Choroid plexus epithelial cell (primary cell): ENCODE results near the gene MTURN.

Source experiments
- DNase-seq: peaks from one replicate; pipeline ENCODE4 v3.0.0-alpha.2; 2010; ENCODE audit warnings: low read depth
- H3K4me3 ChIP-seq: 2 replicates; pipeline ENCODE4 v1.5.1; 2011; ENCODE audit warnings: low read depth, mild to moderate bottlenecking, control low read depth, low read length, moderate library complexity
- CTCF ChIP-seq: conservative IDR thresholded peaks from 2 replicates; pipeline ENCODE4 v1.5.1; 2011; ENCODE audit warnings: low read depth, mild to moderate bottlenecking, control low read depth, inconsistent platforms, low read length, moderate library complexity

Gene MTURN

GRCh38 chr7:30115709-30116297, 19.0 kb upstream of the MTURN start:
- DNase-seq: no peak
- TF ChIP-seq CTCF: no peak
- H3K4me3 ChIP-seq: no peak overlapping the region

GRCh38 chr7:30116771-30117170, 18.0 kb upstream of the MTURN start:
- no peak for DNase-seq
- H3K4me3 ChIP-seq: no peak overlapping the region

GRCh38 chr7:30117896-30118295, 16.9 kb upstream of the MTURN start:
- no peak overlapping the region for H3K4me3 ChIP-seq
- TF ChIP-seq CTCF: no peak
- DNase-seq: no peak

More at GRCh38 chr7:30116771-30117170, 18.0 kb upstream of the MTURN start:
- TF ChIP-seq CTCF: no peak

GRCh38 chr7:30119890-30120577, 14.8 kb upstream of the MTURN start:
- TF ChIP-seq CTCF: no peak
- H3K4me3 ChIP-seq: no peak overlapping the region
- DNase-seq: no peak

GRCh38 chr7:30133736-30134610, 813 bp upstream of the MTURN start:
- peak; percentile 13 for DNase-seq
- peak overlapping the region; percentile 79 for H3K4me3 ChIP-seq

More at GRCh38 chr7:30133736-30134610, 813 bp upstream of the MTURN start:
- TF ChIP-seq CTCF: no peak
